Central memory CD8-positive, alpha-beta T cell (primary cell): ENCODE measurements around the gene TBX15.

Experiments
- ATAC-seq: fragments of 150-1000 bp; cut with Tn5 transposase; replicated peaks from 2 replicates; pipeline ENCODE4 v1.10.0; 2022; ENCODE audit warnings: mild to moderate bottlenecking, moderate FRiP score, moderate number of reproducible peaks; ENCODE audit not compliant: poor library complexity, severe bottlenecking; ENCODE audit errors: extremely low read depth
- DNase-seq, 2 donors: peaks; one replicate each; pipeline ENCODE4 v3.0.0; 2021; ENCODE audit warnings: low spot score in 2 of 2
- H3K27ac Mint-ChIP-seq: one replicate; pipeline ENCODE4 v1.8.0; 2022; ENCODE audit warnings: low read depth, mild to moderate bottlenecking, moderate library complexity, mixed read lengths
- H3K27me3 Mint-ChIP-seq: one replicate; pipeline ENCODE4 v1.8.0; 2022; ENCODE audit warnings: mixed read lengths
- H3K36me3 Mint-ChIP-seq: one replicate; pipeline ENCODE4 v1.8.0; 2022; ENCODE audit warnings: mild to moderate bottlenecking, moderate library complexity, mixed read lengths; ENCODE audit not compliant: insufficient read depth
- H3K4me1 Mint-ChIP-seq: one replicate; pipeline ENCODE4 v1.8.0; 2022; ENCODE audit warnings: mixed read lengths
- H3K4me3 Mint-ChIP-seq: one replicate; pipeline ENCODE4 v1.8.0; 2022; ENCODE audit warnings: mild to moderate bottlenecking, moderate library complexity, mixed read lengths
- H3K9me3 Mint-ChIP-seq: one replicate; pipeline ENCODE4 v1.8.0; 2022; ENCODE audit warnings: mixed read lengths

The TBX15 gene

DNA sequence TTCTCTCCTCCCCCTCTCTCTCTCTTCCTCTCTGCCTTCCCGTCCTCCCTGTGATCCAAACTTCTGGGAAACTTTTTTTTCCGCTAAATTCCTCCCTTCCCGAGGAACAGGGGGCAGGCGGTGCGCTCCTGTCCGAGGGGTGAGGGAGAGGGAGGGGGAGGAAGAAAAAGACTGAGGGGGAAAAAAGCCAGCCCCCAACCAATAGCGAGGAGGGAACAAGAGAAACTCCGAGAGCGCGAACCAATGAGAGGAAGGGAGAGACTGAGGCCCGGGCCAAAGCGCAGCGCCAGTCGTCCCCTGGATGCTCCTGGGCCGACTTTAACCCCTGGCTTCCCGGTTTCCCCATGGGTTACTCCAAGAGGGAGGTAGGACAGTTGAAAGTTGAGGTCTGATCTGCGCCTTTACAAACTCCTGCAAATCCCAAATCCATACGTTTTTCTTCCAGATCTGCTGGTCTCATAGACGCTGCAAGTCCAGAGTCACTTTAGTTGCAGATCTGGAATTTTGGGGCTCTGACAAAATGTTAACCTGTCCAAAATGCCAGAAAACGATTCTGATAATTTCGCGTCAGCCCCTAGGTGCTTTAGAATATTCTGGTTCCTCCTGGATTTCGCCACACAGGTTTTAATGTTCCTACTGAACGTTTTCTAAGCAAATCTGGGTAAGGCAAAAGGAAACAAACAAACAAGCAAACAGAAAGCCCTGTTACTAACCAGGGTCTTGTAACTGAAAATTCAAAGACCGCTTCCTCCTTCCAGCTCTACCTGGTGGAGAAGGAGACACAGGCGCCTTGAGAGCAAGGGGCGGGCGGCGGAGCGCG, at the start of gene TBX15:
Gene TBX15 (minus strand): TSS at position 158 of the 820 bp plus-strand sequence. CDS start 548 bp downstream, outside the sequence.
- H3K27ac Mint-ChIP-seq = no peak within 1 kb of the TSS
- peaks cover 96% of the 10 kb centered on the region for H3K27me3 Mint-ChIP-seq
- H3K4me3 Mint-ChIP-seq = peak within 1 kb of the TSS; percentile 51
- DNase-seq = no peak
- peaks cover 9% of the 10 kb centered on the region for H3K36me3 Mint-ChIP-seq
- H3K4me1 Mint-ChIP-seq = no peaks in the 10 kb centered on the region
- H3K9me3 Mint-ChIP-seq = no peaks in the 10 kb centered on the region
- no peak for ATAC-seq

DNA sequence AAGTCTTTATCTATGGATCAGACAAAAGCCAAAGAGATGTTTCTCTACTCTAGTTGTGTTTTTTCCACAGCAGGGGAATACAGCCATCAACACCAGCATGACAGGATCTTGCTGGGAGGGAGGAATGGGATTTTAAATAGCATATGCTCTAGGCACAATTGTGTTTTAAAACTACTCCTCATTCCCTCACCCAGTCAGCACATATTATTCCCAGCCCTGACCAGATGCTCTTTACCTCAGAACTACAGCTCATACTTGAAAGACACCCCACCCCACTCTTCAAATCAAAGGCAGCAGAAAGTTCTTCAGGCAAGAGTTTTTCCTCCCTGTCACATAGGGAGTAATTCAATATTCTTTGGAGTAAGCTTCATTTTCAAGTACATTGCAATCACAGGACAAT, 46.2 kb upstream of the TBX15 start:
- no peaks in the 10 kb centered on the region for H3K9me3 Mint-ChIP-seq
- H3K36me3 Mint-ChIP-seq = peaks cover 8% of the 10 kb centered on the region
- ATAC-seq (no peak), DNase-seq (no peak)
- H3K27ac Mint-ChIP-seq = no peak overlapping the region
- no peaks in the 10 kb centered on the region for H3K27me3 Mint-ChIP-seq
- no peak overlapping the region for H3K4me3 Mint-ChIP-seq
- no peaks in the 10 kb centered on the region for H3K4me1 Mint-ChIP-seq

DNA sequence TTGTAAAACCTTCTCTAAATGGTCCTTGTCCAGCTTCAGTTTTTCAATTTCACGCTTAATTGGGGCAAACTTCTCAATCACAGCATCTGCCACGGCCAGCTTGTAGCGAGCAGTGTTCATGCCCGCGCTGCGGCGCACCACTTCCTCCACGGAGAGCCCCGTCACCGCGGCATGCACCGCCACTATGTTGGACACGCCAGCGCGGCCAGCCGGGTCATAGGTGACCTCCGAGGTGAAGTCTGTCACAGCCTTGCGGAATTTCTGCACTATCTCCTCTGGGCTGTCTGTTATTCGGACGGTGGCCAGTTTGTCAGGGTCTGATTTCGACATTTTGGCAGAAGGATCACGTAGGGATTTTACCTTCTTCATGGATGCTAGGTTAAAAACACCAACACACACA, 44.8 kb upstream of the TBX15 start:
- H3K4me1 Mint-ChIP-seq = no peaks in the 10 kb centered on the region
- no peaks in the 10 kb centered on the region for H3K27me3 Mint-ChIP-seq
- ATAC-seq (no peak), DNase-seq (no peak)
- H3K36me3 Mint-ChIP-seq = peaks cover 8% of the 10 kb centered on the region
- H3K4me3 Mint-ChIP-seq = no peak overlapping the region
- no peaks in the 10 kb centered on the region for H3K9me3 Mint-ChIP-seq
- H3K27ac Mint-ChIP-seq = no peak overlapping the region

DNA sequence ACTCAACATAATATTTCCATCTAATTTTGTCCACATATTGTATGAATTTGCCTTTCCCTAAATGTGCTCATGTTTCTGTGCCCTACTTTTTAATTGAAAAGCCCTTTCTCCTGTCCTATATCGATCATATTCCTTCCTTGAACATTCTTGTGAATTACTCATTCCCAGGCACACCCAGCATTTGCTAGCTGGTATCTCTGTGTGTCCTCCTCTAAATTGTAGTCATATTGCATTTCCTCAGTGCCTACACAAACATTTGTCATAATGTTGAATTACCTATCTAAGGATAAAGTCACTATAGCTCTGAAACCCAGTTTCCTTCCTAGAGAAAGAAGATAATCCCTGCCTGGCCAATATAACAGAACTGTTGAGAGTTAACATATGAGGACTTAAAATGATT, 39.6 kb upstream of the TBX15 start:
- ATAC-seq = no peak
- no peak overlapping the region for H3K4me3 Mint-ChIP-seq
- peaks cover 6% of the 10 kb centered on the region for H3K9me3 Mint-ChIP-seq
- no peak for DNase-seq
- no peaks in the 10 kb centered on the region for H3K27me3 Mint-ChIP-seq
- H3K27ac Mint-ChIP-seq = no peak overlapping the region
- H3K36me3 Mint-ChIP-seq = peaks cover 4% of the 10 kb centered on the region
- no peaks in the 10 kb centered on the region for H3K4me1 Mint-ChIP-seq

DNA sequence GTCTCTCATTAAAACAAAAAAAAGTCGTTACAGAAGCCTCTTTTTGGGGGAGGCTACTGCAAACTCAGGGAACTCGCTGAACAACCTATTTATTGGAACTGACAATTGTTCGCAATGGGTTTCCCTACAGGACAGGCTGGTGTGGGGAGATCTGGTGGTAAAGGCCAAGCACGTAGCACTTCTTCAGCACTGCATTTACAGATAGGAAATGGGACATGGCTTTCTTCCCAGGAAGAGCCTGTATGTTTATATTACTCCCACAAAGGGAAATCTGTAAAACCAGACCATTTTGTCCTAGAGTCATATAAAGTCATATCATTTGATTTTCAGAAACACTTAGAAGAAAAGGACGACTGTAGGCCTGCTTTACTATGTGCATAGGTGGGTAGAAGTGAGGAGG, 38.8 kb upstream of the TBX15 start:
- no peak for DNase-seq
- Mint-ChIP-seq H3K36me3 (peaks cover 3% of the 10 kb centered on the region), H3K4me3 (no peak overlapping the region), H3K9me3 (peaks cover 7% of the 10 kb centered on the region), H3K27me3 (no peaks in the 10 kb centered on the region), H3K4me1 (no peaks in the 10 kb centered on the region), H3K27ac (no peak overlapping the region)
- no peak for ATAC-seq

DNA sequence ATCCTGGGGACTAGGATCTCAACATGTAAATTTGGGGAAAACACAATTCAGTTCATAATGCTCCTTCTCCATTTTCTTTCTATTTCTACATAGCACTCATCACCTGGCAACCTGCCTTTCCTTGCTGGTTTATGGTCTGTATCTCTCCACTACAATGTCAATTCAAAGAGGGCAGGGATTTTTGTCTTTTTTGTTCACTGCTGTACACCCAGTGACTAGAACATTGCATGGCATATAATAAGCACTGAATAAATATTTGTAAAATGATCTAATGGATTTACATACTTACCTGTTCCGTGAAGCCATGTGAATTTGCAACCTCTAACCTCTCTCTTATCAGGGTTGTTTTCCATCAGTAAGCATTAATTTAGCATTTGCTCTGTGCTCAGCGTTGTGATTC, 27.4 kb upstream of the TBX15 start:
- Mint-ChIP-seq H3K36me3 (peaks cover 2% of the 10 kb centered on the region), H3K9me3 (peaks cover 28% of the 10 kb centered on the region), H3K27ac (no peak overlapping the region), H3K27me3 (peaks cover 21% of the 10 kb centered on the region), H3K4me1 (no peaks in the 10 kb centered on the region), H3K4me3 (no peak overlapping the region)
- DNase-seq (no peak), ATAC-seq (no peak)

DNA sequence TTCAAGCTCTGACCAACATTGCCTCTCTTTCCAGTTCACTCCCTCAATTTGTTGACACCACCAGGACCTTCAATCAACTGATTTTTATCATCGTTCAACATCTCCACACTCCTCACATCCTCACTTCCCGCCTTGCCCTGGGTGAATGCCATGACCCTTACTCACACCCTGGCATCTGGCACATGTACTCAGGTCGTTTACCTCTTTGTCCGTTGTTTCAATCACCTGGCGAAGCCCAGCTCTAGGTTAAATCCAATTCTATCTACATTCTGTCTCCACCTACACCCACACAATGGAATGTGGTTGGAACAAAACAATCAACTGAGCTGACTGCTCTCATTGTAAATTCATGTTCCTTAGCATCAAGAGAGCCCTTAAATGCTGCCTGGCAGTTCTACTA, 24.2 kb upstream of the TBX15 start:
- Mint-ChIP-seq H3K4me1 (peaks cover 10% of the 10 kb centered on the region), H3K36me3 (peaks cover 2% of the 10 kb centered on the region), H3K27ac (no peak overlapping the region), H3K27me3 (peaks cover 50% of the 10 kb centered on the region), H3K9me3 (peaks cover 18% of the 10 kb centered on the region), H3K4me3 (no peak overlapping the region)
- ATAC-seq = no peak
- no peak for DNase-seq

DNA sequence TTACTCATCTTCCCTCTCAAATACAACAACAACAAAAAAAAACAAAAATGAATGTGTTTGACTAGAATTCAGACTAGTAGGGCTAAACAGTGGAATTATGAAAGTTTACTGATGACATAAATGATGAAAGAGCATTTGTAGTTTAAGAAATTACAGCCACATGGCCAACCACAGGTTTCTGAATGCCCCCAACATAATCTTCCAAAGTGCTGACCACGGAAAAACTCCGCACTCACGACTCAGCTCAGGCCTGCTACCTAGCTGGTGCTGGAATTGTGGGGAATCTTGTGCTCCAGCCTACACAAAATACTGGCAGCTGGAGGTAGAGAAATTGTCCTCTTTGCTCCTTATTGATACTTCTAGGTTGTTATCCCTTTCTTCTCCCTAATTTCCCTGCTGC, 23.6 kb upstream of the TBX15 start:
- peaks cover 52% of the 10 kb centered on the region for H3K27me3 Mint-ChIP-seq
- no peak overlapping the region for H3K4me3 Mint-ChIP-seq
- no peak for ATAC-seq
- no peak for DNase-seq
- H3K4me1 Mint-ChIP-seq = peaks cover 10% of the 10 kb centered on the region
- peaks cover 18% of the 10 kb centered on the region for H3K9me3 Mint-ChIP-seq
- H3K36me3 Mint-ChIP-seq = peaks cover 2% of the 10 kb centered on the region
- no peak overlapping the region for H3K27ac Mint-ChIP-seq

DNA sequence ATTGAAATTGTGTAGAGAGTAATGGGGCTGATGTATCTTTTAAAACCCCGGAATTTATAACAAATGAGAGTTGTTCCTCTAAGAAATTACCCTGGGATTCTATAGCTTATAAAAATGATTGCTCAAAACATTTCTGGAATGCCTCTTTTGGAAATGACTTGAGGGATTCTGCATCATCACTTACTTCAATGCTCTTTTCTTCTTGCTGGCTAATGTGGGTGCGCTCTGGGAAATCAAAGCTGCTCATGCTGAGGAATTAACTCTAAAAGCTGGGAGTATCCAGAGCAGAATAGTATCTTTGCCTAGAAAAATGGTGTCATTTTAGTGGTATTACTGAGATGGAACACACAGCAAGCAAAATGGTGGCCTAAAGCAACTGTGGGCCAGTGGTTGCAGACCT, 23.0 kb upstream of the TBX15 start:
- H3K4me1 Mint-ChIP-seq = peaks cover 10% of the 10 kb centered on the region
- no peak overlapping the region for H3K27ac Mint-ChIP-seq
- peaks cover 57% of the 10 kb centered on the region for H3K27me3 Mint-ChIP-seq

DNA sequence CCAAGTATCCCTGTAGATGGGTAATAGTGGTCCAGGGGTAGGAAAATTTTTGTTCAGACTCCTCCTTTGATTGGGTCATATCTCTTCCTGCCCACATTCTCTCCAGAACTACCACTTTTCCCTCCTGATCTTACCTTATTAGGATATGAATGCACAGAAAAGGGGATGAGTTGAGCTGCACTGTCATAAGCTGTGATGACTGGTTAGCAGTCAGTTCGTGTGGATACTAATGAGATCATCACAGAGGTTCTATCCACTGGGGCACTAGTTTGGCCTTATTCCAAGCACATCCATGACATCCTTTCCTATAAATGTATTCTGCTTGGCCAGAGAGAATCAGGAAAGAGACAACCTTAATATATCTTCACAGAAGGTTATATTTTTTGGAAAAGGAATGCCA, 22.1 kb upstream of the TBX15 start:
- H3K4me3 Mint-ChIP-seq = no peak overlapping the region

More for the DNA sequence above, 23.0 kb upstream of the TBX15 start:
- Mint-ChIP-seq H3K9me3 (peaks cover 18% of the 10 kb centered on the region), H3K4me3 (no peak overlapping the region), H3K36me3 (peaks cover 3% of the 10 kb centered on the region)
- no peak for DNase-seq
- ATAC-seq = no peak

DNA sequence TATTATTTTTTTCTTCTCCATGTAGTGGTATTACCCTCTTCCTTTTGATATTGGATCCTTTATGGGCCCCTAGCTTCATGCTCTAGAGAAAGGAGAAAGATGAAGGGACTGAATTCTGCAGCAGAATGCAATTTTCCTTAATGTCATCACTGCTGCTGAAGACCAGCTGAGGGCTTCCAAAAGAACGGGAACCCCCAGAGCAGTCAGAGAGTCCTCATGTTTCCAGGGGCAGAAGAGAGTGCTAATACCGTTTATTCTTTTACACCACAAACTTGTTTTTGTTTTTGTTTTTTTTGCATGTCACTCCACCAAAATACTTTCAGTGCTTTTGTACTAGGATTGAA, 21.1 kb upstream of the TBX15 start:
- H3K9me3 Mint-ChIP-seq = peaks cover 15% of the 10 kb centered on the region
- peaks cover 10% of the 10 kb centered on the region for H3K4me1 Mint-ChIP-seq
- H3K4me3 Mint-ChIP-seq = peak overlapping the region; percentile 59
- no peak overlapping the region for H3K27ac Mint-ChIP-seq
- H3K36me3 Mint-ChIP-seq = peaks cover 1% of the 10 kb centered on the region
- DNase-seq = no peak
- H3K27me3 Mint-ChIP-seq = peaks cover 76% of the 10 kb centered on the region
- no peak for ATAC-seq

More for the DNA sequence above, 22.1 kb upstream of the TBX15 start:
- peaks cover 1% of the 10 kb centered on the region for H3K36me3 Mint-ChIP-seq
- H3K27ac Mint-ChIP-seq = no peak overlapping the region
- DNase-seq (no peak), ATAC-seq (no peak)
- H3K4me1 Mint-ChIP-seq = peaks cover 10% of the 10 kb centered on the region
- H3K9me3 Mint-ChIP-seq = peaks cover 23% of the 10 kb centered on the region
- peaks cover 67% of the 10 kb centered on the region for H3K27me3 Mint-ChIP-seq

DNA sequence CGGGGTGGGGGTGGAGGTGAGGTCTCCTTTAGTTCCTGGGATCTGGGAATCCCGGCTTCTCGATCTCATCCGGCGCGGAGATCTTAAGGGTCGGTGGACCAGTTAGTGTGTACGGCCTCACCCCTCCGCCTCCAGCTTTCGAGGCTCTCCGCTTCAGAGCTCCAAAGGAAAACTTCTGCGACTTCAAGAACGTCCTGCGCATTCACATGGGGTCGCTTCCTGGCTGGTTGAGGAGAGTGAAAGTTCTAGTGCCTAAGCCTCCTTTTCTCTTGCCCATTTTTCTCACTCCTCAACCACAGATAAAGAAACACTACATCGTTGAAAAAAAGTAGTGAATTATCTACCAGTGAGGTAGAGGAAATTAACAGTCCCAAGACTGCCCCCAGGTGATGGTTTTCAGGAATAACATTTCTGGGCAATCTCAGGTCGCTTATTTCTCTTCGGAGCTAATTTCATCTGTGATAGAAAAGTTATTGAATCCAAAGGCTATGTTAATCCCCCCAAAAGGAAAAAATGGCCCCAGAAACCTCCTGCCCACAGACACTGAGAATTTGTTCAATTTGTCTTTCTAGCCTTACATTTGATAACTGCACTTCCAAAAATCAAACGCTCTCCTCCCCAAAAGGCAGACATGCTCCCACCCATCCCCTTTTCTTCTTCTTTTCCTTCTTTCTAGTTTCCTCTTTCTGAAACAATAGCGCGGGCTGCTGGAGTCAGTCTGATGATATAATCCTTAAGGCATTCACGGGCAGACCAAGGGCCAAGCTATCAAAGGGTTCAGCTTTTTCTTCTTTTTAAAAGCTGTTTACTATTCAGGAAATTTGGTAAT, 20.6 kb upstream of the TBX15 start:
- Mint-ChIP-seq H3K9me3 (peaks cover 15% of the 10 kb centered on the region), H3K27me3 (peaks cover 82% of the 10 kb centered on the region), H3K4me1 (peaks cover 10% of the 10 kb centered on the region), H3K36me3 (peaks cover 1% of the 10 kb centered on the region), H3K27ac (peak overlapping the region; percentile 42), H3K4me3 (peak overlapping the region; percentile 59)
- DNase-seq (no peak), ATAC-seq (no peak)
